Measurements from ENCODE around the gene SAA4. TPM values are rescaled to one million over a fixed set of nuclear protein-coding genes. Genes with fewer than 3 reads are reported as not detected.
"Not testable (repeated sequence)": the region's sequence is repeated elsewhere in the genome, so short reads cannot be mapped to it uniquely, and the experiment has no call there.

Gene SAA4
- total and polyA plus RNA-seq, 2 experiments from 2014 or later = not detected

GRCh38 chr11:18189476-18190245 is 46.9 kb downstream of the SAA4 start:
- not testable (repeated sequence) for ATAC-seq; H3K27ac Mint-ChIP-seq; H3K79me2 ChIP-seq (replicated peaks; ENCODE audit: insufficient read depth); H2AFZ ChIP-seq; H3K9me2 ChIP-seq (ENCODE audit: insufficient read depth); H3K36me3 ChIP-seq (ENCODE audit: insufficient read depth); DNase-seq (ENCODE audit: low spot score); H3F3A ChIP-seq (replicated peaks; ENCODE audit: low read depth); H3K27ac ChIP-seq (ENCODE audit: low read depth); H3K4me2 ChIP-seq; H3K9me3 Mint-ChIP-seq; H4K20me1 ChIP-seq (replicated peaks; ENCODE audit: insufficient read depth); H3K4me3 Mint-ChIP-seq; H3K27me3 ChIP-seq (ENCODE audit: insufficient read depth); H3K4me3 ChIP-seq; H3K27me3 Mint-ChIP-seq (ENCODE audit: insufficient read depth, low read depth, poor library complexity); H3K4me1 ChIP-seq (ENCODE audit: insufficient read depth); H3K36me3 Mint-ChIP-seq (ENCODE audit: low read depth)
- peaks cover 12% of the 10 kb centered on the region; the same call in 2 of the 3 replicates for H3K4me1 Mint-ChIP-seq

DNA sequence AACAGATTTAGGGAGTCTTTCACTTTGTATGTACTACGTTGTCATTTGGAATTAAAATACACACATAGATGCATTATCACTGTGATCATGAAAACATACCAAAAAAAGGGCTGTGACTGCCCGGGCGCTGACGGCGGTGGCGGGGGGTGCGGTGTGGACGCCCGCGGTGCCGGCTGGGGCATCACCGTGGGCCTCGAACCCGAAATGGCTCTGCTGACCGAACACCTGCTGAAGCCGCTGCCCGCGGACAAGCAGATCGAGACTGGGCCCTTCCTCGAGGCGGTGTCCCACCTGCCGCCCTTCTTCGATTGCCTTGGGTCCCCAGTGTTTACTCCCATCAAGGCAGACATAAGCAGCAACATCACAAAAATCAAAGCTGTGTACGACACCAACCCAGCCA is 47.8 kb downstream of the SAA4 start:
- Mint-ChIP-seq H3K36me3 (ENCODE audit: low read depth) (no peaks in the 10 kb centered on the region), H3K4me1 (peaks cover 12% of the 10 kb centered on the region; the same call in 2 of the 3 replicates), H3K27me3 (ENCODE audit: insufficient read depth, low read depth, poor library complexity) (no peaks in the 10 kb centered on the region), H3K27ac (no peak overlapping the region), H3K4me3 (no peak overlapping the region), H3K9me3 (no peaks in the 10 kb centered on the region)
- no peaks in the 10 kb centered on the region for H3K79me2 ChIP-seq (replicated peaks; ENCODE audit: insufficient read depth)
- ATAC-seq (no peak), DNase-seq (ENCODE audit: low spot score) (no peak)
- H3K36me3 ChIP-seq (ENCODE audit: insufficient read depth) = no peaks in the 10 kb centered on the region
- no peak for TF ChIP-seq REST (IDR thresholded peaks at IDR 0.05; ENCODE audit: unreplicated experiment)
- H3K27ac ChIP-seq (ENCODE audit: low read depth) = no peak overlapping the region
- H4K20me1 ChIP-seq (replicated peaks; ENCODE audit: insufficient read depth) = no peaks in the 10 kb centered on the region
- no peaks in the 10 kb centered on the region for H3K9me2 ChIP-seq (ENCODE audit: insufficient read depth)
- H3K4me2 ChIP-seq = no peak overlapping the region
- no peaks in the 10 kb centered on the region; the same call in 1 of the 2 replicates for H3K4me1 ChIP-seq (ENCODE audit: insufficient read depth)
- no peaks in the 10 kb centered on the region for H3F3A ChIP-seq (replicated peaks; ENCODE audit: low read depth)
- H2AFZ ChIP-seq = no peak overlapping the region
- H3K4me3 ChIP-seq = no peak overlapping the region
- no peaks in the 10 kb centered on the region for H3K27me3 ChIP-seq (ENCODE audit: insufficient read depth)

Small RNAs within 50 kb of the gene (small RNA-seq; reads per million reads assigned to genes)
- gene RNA5SP333 (ENCODE audit: low replicate concordance) = not detected
- gene RNA5SP334 (ENCODE audit: low replicate concordance) = not detected

Other genes starting within 250 kb of the SAA4 start
- gene SERGEF, start 223.8 kb downstream of the SAA4 start, total RNA-seq (2014; rRNA removed; shearing (Covaris generic)) = 24.2 and 28.9 TPM in 2 replicates
- gene SERGEF, start 223.8 kb downstream of the SAA4 start, polyA plus RNA-seq (2016; fragmentation: Nextera tagmentation; extraction: Ambion mirVana) = 27.9 and 33.6 TPM in 2 replicates
- 0.07 and 0.43 TPM in 2 replicates for gene TPH1, start 190.5 kb downstream of the SAA4 start, total RNA-seq (2014; rRNA removed; shearing (Covaris generic))
- 0.03 and 0.13 TPM in 2 replicates for gene TPH1, start 190.5 kb downstream of the SAA4 start, polyA plus RNA-seq (2016; fragmentation: Nextera tagmentation; extraction: Ambion mirVana)
- gene SAAL1, start 130.7 kb downstream of the SAA4 start, total RNA-seq (2014; rRNA removed; shearing (Covaris generic)) = 45.9 and 55.1 TPM in 2 replicates
- 54.6 and 61.0 TPM in 2 replicates for gene SAAL1, start 130.7 kb downstream of the SAA4 start, polyA plus RNA-seq (2016; fragmentation: Nextera tagmentation; extraction: Ambion mirVana)
- gene MRGPRX3, start 104.2 kb downstream of the SAA4 start, total RNA-seq (2014; rRNA removed; shearing (Covaris generic)) = not detected in 2 replicates
- not detected in 2 replicates for gene MRGPRX3, start 104.2 kb downstream of the SAA4 start, polyA plus RNA-seq (2016; fragmentation: Nextera tagmentation; extraction: Ambion mirVana)
- gene MRGPRX4, start 64.0 kb downstream of the SAA4 start, total RNA-seq (2014; rRNA removed; shearing (Covaris generic)) = not detected in 2 replicates
- gene MRGPRX4, start 64.0 kb downstream of the SAA4 start, polyA plus RNA-seq (2016; fragmentation: Nextera tagmentation; extraction: Ambion mirVana) = not detected in 2 replicates
- not detected in 2 replicates for gene SAA2, start 11.9 kb upstream of the SAA4 start, total RNA-seq (2014; rRNA removed; shearing (Covaris generic))
- not detected in 2 replicates for gene SAA2, start 11.9 kb upstream of the SAA4 start, polyA plus RNA-seq (2016; fragmentation: Nextera tagmentation; extraction: Ambion mirVana)
- gene SAA1, start 29.5 kb upstream of the SAA4 start, total RNA-seq (2014; rRNA removed; shearing (Covaris generic)) = not detected in 2 replicates
- not detected in 2 replicates for gene SAA1, start 29.5 kb upstream of the SAA4 start, polyA plus RNA-seq (2016; fragmentation: Nextera tagmentation; extraction: Ambion mirVana)
- 16.2 and 18.6 TPM in 2 replicates for gene HPS5, start 85.3 kb upstream of the SAA4 start, total RNA-seq (2014; rRNA removed; shearing (Covaris generic))
- 9.4 and 11.5 TPM in 2 replicates for gene HPS5, start 85.3 kb upstream of the SAA4 start, polyA plus RNA-seq (2016; fragmentation: Nextera tagmentation; extraction: Ambion mirVana)
- gene GTF2H1, start 85.8 kb upstream of the SAA4 start, total RNA-seq (2014; rRNA removed; shearing (Covaris generic)) = 31.6 and 43.6 TPM in 2 replicates
- 12.0 and 16.5 TPM in 2 replicates for gene GTF2H1, start 85.8 kb upstream of the SAA4 start, polyA plus RNA-seq (2016; fragmentation: Nextera tagmentation; extraction: Ambion mirVana)
- 432 and 447 TPM in 2 replicates for gene LDHA, start 157.8 kb upstream of the SAA4 start, total RNA-seq (2014; rRNA removed; shearing (Covaris generic))
- gene LDHA, start 157.8 kb upstream of the SAA4 start, polyA plus RNA-seq (2016; fragmentation: Nextera tagmentation; extraction: Ambion mirVana) = 428 and 467 TPM in 2 replicates
- gene LDHC, start 175.5 kb upstream of the SAA4 start, total RNA-seq (2014; rRNA removed; shearing (Covaris generic)) = 0.24 TPM in 1 of 2 replicates, not detected in the other
- gene LDHC, start 175.5 kb upstream of the SAA4 start, polyA plus RNA-seq (2016; fragmentation: Nextera tagmentation; extraction: Ambion mirVana) = 0.23 TPM in 1 of 2 replicates, not detected in the other
- 0.59 TPM in 1 of 2 replicates, not detected in the other for gene LDHAL6A, start 219.1 kb upstream of the SAA4 start, total RNA-seq (2014; rRNA removed; shearing (Covaris generic))
- gene LDHAL6A, start 219.1 kb upstream of the SAA4 start, polyA plus RNA-seq (2016; fragmentation: Nextera tagmentation; extraction: Ambion mirVana) = 0.10 and 0.16 TPM in 2 replicates

All from GM23338 (cell line).